ENCODE data around the gene GTF3C1.

- TF ChIP-seq CTCF (IDR thresholded peaks at IDR 0.05; ENCODE audit: low read depth, low read length) (no peak), EZH2phosphoT487 (IDR thresholded peaks at IDR 0.05; ENCODE audit: low read depth) (no peak)
Observed at GRCh38 chr16:27549746-27550581, at the start of gene GTF3C1, which contains the start of gene KATNIP.

All from OCI-LY3 (cell line).